Aortic smooth muscle cell (primary cell): ENCODE data around the gene JADE3. TPM values are rescaled to one million over a fixed set of nuclear protein-coding genes. Genes with fewer than 3 reads are reported as not detected.

Source experiments
- total RNA-seq: library from RNA; depleted of rRNA; stranded (reverse); fragments of >200 nt; gene quantifications from 2 replicates; pipeline ENCODE4 v1.2.3, GENCODE V29; 2014

Gene JADE3
- total RNA-seq, result 2.9 and 4.2 TPM in 2 replicates

GRCh38 chrX:46912098-46912602 lies at the start of gene JADE3:
JADE3 (plus strand) TSS chrX:46912421; CDS start chrX:46984895, 72,474 bp downstream.

GRCh38 chrX:47078129-47079043 lies 166.2 kb downstream of the JADE3 start, which contains the start of gene RGN:
RGN (plus strand) TSS chrX:47078443; CDS start chrX:47081145, 2,702 bp downstream.

Other genes with a start within 250 kb of the JADE3 start
- 46.8 and 66.5 TPM in 2 replicates for gene SLC9A7, start 153.3 kb upstream of the JADE3 start, total RNA-seq
- gene RP2, start 75.4 kb upstream of the JADE3 start, total RNA-seq, result 21.3 and 22.1 TPM in 2 replicates
- gene RGN, start 166.0 kb downstream of the JADE3 start, total RNA-seq, result 7.3 and 17.0 TPM in 2 replicates
- gene NDUFB11, start 232.3 kb downstream of the JADE3 start, total RNA-seq, result 59.1 and 65.5 TPM in 2 replicates
- gene RBM10, start 232.8 kb downstream of the JADE3 start, total RNA-seq, result 34.8 and 41.6 TPM in 2 replicates